GM19397 (cell line): ENCODE results near the gene NINJ1.
"Not testable (repeated sequence)": the region's sequence is repeated elsewhere in the genome, so short reads cannot be mapped to it uniquely, and the experiment has no call there.

Experiments
- ATAC-seq: cut with Tn5 transposase; IDR thresholded peaks from one replicate; pipeline ENCODE4 v1.9.1; 2021; ENCODE audit warnings: mild to moderate bottlenecking, moderate library complexity; ENCODE audit not compliant: unreplicated experiment

The NINJ1 gene

DNA sequence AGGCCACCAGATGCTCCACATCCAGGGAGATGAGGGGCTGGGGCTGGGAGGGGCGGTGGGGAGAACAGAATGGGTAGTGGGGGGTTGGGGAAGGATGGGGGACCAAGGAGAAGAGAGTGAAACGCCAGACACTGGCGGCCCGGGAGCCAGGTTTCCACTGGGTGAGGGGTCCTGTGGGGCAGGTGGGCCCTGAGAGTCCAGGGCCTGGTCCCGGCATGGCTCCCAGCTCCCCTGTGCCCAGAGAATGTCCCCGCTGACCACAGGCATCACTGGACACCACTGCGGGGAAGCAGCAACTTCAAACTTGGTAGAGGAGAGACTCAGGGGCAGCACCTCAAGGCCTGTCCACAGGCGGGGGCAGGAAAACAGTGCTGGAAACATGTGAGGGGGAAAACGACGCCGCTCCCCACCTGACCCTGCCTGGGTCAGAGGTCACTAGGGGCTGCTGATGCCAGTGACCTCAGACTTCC is 13.2 kb downstream of the NINJ1 start:
- ATAC-seq: no peak

DNA sequence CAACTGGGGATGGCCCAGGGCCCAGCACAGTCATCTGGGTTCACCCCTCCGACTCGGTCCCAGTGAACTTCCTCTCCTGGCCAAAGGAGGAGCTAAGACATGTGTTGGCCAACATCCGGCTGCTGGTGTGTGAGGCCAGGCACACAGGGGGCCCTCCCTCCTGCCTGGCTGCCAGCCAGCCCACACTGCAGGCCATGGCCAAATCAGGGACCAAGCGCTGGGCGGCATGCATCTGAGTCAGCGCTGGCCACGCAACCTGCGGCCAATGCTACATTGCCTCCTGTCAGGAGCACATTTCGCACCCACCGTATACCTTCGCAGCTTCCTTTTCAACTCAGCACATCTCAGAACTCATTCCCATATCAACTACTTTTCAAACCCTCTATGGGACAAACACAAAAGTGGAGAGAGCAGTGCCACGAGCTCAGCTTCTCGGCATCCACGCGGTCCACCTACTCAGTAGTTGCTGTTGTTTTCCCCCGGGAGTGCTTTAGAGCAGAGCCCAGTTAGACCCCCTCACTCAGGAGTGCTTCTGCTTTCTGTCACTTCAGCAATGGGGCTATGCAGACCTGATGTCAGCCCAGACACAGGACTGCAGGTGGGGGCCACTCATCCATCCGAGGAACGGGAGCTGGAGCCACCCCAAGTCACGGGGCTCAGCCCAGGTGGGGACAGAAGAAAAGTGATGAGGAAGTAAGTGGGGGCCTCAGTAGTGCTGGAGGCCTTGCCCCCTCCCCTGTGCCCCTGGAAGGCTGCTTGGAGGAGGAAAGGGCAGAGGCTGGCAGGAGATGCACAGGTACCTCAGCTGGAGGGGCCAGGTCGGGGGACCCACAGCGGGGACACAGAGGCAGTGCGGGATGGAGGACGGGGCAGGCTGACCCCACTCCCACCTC is 13.9 kb downstream of the NINJ1 start:
- peak; percentile 90 for ATAC-seq

DNA sequence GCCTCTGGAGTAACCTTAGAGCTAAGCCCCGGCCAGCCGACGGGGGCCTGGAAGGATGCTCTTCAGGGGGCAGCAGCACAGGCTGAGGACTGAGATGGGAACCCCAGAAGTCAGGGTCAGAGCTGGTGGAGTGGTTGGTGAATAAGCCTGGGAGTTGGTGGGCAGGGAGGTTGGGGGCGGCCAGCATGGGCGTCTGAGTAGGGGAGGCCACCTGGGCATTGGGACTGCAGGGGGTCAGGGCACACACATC is 14.4 kb downstream of the NINJ1 start:
- ATAC-seq: no peak

DNA sequence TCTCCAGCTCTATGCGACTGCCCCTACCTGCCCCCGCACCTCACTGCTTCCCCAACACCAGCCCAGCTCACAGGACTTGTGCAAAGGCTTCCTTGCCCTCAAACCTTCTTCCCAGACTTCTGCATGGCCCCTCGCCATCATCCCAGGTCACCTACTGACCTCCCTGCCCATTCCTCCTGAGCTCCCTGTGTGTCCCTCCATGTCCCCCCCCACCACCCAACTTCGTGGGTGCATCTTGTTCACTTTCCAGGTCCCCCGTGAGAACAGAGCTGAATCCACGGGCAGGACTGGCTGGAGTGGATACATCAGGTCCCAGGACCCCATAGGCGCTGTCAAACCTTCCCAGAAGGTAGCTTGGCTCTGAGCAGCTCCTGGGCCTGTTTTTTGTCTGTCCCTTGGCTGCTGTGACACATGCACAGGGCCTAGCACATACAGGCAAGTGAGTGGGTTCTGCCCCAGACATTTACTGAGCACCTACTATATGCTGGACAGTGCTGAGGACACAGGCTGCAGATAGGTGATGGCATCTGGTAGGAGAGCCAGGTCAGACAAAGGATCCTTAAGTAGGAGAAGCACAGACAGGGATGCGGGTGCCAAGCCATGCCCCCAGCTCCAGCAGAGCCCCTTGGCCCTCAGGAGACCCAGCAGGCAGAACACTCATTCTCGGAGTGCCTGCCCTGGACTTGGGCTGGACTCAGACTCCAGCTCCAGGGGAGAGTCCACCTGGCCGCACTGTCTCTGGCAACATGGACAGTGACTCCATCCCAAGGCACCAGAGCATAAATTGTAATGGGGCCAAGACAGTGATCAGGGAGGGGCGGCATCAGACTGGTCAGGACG is 15.0 kb downstream of the NINJ1 start:
- ATAC-seq: no peak

DNA sequence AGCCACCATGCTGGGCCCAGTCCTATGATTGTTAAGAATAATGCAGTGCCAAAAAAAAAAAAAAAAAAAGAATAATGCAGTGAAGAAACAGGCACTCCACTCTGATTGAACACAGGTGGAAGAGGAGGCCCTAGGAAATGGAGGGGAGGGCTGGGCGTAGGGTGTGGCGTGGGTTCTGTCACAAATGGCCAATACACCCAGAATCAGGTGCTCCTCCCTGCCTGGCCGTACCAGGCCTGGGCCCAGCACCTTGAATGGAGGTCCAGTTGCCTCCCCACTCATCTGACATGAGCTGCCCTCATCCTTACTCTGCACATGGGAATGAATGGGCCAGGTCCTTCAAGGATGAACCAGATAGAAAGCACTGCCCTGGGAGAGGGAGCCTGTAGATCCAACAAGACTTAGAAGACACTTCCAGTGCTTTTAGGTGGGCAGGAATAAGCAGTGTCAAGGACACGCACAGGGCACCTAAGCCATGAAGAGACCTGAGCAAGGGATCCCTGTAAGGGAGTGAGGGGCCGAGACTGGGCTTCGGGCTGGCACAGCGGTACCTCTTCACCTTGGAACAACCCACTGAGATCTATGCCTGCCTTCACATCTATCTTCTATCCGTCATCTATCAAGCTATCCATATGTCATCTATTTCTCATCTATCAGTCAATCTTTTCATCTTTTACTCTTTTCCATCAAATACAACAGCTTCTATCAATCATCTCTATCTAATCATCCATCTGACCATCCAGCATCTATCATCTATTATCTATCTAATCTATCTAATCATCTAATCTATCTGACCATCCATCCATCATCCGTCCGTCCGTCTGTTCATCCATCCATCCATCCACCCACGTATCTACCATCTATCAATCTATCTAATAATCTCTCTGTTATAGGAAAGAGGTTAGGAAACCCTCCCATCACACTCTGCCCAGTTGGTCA is 15.9 kb downstream of the NINJ1 start:
- ATAC-seq: no peak

DNA sequence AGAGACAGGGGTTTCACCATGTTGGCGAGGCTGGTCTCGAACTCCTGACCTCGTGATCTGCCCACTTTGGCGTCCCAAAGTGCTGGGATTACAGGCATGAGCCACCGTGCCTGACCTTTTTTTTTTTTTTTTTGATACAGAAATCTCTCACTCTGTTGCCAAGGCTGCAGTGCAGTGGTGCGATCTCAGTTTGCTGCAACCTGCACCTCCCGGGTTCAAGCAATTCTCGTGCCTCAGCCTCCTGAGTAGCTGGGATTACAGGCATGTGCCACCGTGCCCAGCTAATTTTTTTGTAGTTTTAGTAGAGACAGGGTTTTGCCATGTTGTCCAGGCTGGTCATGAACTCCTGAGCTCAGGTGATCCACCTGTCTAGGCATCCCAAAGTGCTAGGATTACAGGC is 16.5 kb downstream of the NINJ1 start:
- not testable (repeated sequence) for ATAC-seq

DNA sequence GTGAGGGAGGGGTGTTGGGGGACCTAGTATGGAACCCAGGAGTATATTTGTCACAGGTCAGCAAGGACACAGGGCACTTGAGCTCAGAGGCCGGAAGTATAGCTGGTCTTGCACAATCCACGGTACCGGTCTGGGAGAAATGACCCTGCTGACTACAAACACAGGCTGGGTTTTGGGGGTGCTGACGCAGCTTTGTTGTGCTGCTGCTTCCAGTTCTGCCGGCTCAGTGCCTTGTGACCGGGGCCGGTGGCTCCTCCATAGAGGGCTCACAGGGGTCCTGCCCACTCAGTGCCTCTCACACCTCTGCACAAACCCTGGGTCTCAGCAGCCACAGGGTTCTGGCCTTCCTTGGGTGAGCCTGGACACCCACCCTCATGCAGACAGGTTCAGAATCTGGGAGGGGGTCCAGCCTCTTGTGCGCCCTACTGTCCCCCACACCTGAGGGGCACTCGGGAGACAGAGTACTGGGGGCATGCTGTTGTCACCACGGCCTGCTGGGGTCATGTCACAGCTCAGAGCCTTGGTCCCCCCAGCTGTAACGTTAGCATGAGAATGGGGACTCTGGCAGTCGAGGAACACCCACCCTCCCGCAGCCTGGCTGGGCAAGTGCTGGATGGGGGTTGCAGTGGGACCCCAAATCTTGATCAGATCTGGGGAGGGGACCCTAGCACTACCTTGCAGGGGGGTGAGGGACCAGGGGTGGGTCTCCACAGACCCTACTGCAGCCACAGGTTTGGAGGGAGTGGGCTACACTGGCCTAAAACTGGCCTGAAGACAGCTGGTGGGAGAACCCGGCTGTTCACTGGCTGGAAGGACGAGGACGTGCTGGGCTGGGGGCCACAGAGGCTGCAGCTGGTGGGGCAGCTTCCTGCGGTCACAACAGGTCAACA is 17.7 kb downstream of the NINJ1 start:
- ATAC-seq: no peak

DNA sequence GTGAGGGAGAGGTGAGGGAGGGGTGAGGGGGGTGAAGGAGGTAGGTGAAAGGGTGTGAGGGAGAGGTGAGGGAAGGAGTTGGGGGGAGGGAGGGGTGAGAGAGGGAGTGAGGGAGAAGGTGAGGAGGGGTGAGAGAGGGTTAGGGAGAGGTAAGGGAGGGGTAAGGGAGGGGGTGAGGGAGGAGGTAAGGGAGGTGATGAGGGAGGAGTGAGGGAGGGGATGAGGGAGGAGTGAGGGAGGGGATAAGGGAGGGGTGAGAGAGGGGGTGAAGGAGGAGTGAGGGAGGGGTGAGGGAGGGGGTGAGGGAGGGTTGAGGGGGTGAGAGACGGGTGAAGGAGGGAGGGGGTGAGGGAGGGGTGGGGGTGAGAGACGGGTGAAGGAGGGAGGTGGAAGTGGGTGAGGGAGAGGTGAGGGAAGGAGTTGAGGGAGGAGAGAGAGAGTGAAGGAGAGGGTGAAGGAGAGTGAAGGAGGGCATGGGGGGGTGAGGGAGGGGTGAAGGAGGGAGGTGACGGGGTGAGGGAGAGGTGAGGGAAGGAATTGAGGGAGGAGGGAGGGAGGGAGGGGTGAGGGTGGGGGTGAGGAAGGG is 18.5 kb downstream of the NINJ1 start:
- ATAC-seq: no peak

DNA sequence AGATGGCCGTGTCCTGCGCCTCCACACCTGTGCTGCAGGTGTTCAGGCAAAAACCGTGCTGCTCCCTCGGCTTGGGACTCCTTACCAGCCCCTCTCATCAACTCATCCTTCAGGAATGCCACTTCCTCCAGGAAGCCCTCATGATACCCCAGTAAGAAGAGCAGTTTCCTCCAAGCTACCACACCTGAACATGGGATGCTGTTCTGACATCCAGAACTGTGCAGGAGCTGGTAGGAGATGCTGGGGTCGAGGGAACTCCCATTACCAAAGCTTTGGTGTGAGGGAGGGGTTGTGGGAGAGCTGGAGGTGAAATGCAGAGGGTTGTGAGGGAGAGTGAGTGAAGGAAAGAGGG is 19.1 kb downstream of the NINJ1 start:
- no peak for ATAC-seq

DNA sequence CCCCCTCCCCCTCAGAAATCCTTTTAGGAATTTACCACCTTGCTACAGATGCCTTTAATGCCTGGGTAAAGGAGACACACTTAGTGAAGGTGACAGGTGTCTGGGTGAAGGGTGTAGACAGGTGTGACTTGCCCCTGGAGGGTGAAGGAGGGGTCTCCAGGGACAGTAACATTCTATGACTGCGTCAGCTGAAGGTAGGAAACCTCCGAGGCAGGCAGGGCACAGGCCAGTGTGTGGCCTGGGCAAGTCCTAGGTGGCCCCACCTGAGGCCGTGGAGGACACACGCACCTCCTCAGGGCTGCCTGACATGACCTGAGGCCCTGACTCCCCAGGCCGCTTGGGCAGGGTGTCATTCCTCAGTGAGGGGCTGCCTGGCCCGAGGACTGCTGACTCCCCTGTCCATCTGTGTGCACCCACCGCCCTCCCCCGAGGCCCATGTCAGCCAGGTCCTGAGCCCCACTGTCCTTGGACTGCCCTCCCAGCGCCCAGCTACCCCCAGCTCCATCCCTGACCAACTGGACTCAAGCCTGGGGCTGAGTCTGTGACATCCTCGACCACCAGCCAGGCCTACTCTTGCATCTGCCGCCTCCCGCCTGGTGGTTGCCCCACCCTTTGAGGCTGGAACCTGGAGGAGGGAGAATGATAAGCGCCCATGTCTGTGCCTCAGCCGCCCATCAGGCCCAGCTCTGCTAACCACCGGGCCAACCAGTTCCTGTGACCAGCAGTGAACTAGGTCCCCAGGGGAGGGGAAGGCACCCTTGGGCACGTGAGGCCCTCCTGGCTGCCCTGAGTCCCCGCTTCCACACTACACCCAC is 19.7 kb downstream of the NINJ1 start:
- no peak for ATAC-seq

DNA sequence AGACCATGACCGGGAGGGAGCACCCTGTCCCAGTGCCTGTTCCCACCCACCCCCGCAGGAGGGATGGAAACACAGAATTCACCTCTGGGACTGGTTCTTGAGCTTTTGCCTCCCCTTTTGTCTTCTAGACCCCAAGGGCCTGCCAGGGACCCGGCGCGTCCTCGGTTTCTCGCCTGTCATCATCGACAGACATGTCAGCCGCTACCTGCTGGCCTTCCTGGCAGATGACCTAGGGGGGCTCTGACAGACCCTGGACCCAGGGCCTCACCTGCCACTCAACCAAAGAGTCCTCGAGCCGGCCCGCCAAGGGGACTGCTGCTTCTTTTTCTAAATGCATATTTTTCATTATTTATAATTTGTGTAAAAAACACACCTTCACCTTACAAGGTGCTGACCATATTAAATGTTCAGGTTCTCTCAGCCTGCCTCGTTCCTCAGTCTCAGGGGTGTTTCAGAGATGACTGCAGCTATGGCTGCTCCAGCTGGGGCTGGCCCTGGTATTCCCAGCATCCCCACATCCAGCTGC is 21.1 kb downstream of the NINJ1 start:
- ATAC-seq: no peak

DNA sequence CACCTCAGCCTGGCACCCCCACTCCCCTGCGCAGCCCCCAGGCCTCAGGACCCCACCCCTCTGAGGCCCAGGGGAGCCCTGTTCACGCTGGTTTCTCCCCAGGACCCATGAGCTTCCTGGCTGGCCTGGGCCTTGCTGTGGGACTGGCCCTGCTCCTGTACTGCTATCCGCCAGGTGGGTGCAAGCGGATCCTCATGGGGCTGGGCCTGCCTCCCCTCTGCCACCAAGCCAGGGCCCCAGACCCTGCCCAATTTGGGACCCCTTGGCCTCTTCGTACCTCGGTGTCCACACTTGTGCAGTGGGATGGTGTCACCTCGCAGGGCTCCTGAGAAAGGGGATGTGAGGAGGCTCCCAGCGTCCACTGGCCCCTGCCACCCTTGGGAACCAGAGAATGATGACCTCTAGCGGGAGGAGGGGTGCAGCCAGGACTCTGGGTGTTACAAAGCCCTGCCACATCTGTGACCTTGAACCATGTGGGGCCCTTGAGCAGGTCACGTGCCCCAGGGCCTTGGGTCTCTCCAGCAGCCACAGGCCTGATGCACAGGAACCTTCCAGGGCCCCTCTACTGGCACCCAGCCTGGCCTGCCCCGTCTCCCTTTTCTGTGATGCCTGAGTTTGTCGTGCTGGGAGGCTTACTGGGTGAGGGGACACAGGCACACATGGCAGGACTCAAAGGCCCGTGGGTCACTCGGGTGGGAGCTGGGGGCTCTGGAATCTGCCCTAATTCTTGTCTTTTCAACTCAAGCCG is 21.8 kb downstream of the NINJ1 start:
- no peak for ATAC-seq

DNA sequence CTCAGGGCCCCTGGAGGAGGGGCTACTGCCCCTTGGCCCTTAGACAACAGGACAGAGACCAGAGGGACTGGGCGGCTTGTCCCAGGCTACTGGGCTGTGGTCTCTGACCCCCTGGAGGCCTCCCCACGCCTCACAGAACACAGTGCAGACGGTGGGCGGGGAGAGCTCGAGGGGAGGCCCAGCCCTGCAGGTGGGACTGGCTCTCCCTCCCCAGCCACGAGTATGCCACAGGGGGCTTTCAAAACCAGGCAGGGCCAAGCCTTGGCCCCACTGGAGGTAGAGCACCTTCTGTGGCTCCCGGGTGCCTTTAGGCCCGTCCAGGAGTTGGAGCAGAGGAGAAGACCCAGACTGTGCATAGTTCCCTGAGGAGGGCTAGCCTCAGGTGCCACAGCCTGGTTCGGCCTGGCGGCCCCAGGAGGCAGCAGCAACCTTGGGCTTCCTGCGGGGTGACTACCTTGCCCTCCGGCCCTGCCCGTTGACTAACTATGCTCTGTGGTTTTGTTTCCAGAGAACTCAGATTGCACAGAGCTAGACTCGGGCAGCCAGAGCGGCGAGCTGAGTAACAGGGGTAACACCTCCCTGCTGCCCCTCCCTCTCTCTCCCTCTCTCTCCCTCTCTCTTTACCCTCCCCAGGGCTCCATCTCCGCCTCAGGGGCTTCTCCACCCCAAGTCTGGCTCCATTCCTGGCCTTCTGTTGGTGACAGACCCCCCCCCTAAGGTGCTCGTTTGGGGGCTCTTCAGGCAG is 22.5 kb downstream of the NINJ1 start:
- no peak for ATAC-seq

DNA sequence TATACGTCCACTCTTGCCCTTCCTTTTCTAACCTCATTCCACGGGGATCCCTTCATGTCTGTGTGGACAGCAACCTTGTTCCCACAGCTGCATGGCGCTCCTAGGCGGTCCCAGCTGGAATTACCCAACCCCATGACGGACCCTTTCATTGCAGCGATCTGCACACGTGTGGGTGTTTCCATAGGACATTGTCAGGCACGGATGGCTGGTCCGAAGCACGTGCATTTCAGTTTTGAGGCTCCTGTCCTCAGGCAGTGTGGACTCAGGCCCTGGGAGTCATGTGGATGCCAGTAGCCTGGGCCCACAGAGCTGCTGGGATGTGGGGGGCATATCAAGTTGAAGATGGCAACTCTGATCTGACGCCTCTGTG is 23.1 kb downstream of the NINJ1 start:
- ATAC-seq: no peak

DNA sequence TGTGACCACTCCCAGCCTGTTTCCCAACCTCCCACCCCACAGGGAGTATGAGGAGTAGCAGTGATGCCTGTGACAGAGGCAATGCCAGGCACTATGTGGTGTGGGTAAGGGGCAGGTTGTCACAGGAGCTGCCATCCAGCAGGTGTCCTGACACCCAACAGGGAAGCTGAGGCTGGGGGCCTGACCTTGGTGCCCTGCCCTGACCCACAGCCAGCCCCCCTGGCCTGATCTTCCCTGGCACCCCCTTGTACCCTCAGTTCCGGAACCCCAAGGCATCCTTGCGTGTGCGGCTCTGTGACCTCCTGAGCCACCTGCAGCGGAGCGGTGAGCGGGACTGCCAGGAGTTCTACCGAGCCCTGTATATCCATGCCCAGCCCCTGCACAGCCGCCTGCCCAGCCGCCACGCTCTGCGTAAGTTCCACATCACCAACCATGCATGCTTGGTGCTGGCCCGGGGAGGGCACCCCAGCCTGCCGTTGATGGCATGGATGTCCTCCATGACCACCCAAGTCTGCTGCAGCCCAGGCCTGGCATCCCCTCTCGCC is 23.7 kb downstream of the NINJ1 start:
- ATAC-seq: no peak

DNA sequence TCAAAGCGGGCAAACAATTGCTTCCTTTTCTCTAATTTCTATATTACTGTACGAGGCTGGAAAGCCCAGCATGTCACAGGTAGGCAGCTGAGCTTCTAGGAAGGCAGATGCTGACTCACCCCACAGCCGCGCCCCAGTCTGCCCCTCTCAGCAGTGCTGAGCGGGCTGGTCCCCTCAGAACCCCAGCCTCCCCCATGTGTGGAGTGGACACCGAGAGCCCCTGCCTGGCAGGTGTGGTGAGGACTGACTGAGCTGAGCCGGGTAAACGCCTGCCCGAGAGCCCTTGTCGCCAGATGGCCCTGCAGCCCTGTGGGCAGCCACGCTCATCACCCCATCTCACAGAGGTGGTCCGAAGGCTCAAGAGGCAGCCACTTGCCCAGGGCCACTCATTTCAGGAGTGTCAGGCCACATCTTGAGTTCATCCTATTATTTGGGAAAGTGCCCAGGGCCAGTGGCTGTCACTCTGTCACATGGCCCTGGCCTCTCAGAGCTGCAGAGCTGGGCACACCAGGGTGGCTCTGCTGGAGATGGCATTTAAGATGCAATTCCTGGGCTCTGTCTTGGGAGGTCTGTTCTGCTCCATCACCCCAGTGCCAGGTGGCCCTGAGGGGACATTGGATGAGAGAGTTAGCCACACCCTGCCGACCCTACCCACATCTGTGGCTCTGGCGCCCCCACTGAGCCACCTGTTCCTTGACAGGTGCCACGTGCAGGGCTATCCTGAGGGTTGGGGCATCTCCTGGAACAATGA is 25.6 kb downstream of the NINJ1 start:
- no peak for ATAC-seq

DNA sequence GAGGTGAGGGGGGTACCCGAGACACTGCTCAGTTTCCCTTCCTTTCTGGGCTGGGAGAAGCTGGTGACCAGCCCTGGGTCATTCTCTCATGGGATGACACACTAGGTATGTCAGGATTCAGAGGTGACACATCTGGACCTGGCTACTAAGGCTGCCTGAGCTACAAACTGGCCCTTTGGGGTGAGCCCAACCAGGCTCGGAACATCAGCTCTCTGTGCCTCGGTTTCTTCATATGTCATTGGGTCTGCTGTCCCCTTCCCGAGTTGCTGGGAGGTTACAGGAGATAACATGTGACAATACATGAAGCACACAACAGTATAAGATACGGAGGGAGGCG is 26.3 kb downstream of the NINJ1 start:
- ATAC-seq: no peak
